GM18868 (cell line): Measurements from ENCODE around the gene FXYD7.

Experiments
- ATAC-seq: cut with Tn5 transposase; IDR thresholded peaks from one replicate; pipeline ENCODE4 v1.9.1; 2021; ENCODE audit warnings: mild to moderate bottlenecking, moderate library complexity; ENCODE audit not compliant: unreplicated experiment

Gene FXYD7

DNA sequence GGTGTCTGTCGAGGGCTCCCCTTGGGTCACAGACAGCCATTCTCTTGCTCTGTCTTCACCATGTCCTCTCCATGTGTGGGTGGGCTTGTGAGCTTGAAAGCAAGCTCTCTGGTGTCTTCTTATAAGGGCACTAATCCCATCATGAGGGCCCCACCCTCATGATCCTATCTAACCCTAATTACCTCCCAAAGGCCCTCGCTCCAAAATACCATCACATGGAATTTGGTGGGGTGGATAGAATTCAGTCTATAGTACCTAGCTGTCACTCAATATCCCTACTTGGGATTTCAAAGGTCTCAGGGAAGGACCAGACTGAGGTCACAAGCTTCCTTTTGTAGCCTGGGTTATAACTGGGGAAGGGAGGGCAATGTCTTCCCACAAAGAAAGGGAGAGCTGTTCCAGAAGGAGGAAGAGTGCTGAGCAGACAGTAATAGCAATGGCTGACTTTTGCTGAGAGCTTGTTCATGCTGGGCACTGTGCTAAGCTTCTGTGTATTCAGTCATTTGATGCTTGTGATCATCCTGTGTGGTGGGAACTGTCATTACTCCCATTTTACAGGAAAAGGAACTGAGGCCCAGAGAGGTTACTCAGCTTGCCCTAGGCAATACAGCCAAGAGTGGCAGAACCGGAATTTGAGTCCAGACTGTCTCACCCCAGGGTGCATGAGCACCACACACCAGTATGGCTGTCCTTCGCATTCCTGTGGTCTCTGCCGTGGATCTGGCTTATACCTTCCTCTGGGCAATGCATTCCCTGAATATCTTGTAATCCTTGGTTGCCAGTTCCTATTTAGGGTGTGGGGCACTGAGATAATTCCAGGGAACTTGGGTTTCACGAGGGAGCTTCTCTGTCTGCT lies 19.6 kb downstream of the FXYD7 start:
- no peak for ATAC-seq

DNA sequence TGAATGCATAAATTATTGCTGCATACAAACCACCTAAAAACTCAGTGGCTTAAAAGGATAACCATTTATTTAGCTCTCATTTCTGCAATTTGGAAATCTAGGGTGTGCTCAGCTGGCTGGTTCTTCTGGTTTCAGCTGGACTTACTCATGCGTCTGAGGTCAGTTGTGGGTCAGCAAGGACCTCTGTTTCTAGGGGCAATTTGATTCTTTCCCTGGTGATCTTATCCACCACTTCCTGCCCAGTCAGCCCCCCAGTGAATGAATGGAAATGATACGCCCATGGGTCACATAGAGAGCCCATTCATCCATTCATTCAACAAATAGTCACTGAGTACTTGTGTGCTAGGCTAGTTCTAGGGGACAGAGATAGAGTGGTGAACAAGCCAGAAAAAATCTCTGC lies 21.4 kb downstream of the FXYD7 start:
- no peak for ATAC-seq

DNA sequence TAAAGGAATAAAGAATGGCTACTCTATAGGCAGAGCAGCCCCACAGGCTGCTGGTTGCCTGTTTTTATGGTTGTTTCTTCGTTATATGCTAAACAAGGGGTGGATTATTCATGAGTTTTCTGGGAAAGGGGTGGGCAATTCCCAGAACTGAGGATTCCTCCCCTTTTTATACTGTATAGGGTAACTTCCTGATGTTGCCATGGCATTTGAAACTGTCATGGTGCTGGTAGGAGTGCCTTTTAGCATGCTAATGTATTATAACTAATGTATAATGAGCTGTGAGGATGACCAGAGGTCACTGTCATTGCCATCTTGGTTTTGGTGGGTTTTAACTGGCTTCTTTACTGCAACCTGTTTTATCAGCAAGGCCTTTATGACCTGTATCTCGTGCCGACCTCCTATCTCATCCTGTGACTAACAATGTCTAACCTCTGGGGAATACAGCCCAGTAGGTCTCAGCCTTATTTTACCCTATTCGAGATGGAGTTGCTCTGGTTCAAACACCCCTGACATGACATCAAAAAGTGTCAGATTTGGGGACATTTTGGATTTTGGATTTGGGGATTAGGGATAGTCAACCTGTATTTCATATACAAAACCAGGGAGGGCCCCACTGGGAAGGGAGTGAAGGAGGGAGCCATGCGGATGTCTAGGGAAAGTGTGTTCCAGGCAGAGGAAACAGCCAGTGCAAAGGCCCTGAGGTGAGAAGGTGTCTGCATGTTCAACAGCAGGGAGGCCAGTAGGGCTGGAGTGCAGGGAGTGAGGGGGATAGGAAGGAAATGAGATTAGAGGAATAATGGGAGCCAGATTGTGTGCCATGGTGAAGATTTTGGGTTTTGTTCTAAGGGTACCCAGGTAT lies 22.4 kb downstream of the FXYD7 start:
- no peak for ATAC-seq

DNA sequence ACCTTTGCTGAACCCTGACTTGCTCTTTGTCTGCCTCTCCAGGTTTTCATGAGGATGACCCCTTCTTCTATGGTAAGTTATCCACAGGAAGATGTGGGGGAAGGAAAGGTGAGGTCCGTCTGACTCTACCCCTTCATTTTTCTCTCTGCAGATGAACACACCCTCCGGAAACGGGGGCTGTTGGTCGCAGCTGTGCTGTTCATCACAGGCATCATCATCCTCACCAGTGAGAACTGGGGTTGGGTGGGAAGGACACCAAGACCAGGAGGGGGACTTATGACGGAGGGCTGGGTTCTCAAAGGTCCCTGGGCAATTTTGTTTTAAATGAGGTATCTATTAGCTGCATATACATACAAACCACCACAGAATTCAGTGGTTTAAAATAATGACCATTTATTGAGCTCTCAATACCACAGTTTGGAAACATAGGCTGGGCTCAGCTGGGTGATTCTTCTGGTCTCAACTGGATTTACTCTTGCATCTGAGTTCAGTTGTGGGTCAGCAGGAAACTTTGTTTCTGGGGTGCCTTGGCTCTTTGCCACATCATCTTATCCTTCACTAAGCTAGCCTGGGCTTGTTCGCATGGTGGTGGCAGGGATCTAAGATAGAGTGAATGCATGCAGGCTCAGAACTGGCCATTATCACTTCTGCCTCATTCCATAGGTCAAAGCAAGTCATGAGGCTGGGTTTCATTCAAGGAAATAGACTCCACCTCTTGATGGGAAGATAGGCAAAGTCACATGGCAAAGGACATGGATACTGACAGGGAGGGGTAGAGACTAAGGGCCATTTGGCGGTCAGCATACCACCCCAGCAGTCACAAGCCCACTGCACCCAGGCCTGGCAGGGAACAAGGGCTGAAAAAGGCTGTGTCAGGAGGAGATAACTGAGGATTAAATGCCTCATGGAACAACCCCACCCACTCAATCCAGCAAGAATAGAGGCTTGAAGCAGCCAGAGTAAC lies 23.3 kb downstream of the FXYD7 start:
- no peak for ATAC-seq

DNA sequence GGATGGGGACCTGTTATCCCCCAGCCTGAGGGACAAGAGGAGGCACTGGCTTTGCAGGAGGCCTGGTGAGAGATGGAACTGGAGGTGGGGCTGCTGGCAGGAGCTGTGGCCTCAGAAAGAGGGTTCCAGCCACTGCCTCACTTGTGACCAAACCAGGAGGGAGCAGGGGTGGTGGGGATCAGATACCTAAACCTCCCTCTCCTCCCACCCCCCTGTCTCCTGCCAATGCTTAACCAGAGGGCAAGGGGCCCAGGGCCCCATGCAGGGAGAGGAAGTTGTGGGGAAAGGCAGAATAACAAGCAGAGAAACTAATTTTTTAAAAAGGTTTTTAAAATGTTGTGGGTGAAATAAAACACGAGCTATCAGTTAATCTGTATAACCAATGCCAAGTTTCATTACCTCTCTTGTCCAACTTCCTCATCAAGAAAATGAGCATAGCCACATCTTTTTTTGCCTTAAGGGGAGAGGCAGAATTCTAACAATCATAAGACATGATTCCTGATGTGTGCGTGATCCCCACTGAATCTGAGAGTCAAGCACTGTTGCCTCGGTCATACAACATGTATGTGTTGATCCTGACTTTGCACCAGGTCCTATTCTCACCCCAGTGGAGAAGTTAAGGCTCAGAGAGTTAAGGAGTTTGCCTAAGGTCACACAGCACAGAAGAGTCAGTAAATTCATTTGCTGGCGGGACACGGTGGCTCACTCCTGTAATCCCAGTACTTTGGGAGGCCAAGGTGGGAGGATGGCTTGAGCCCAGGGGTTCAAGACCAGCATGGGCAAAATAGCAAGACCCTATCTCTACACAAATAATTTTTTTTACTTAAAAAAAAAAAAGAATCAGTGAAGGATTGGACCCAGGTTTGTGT lies 24.4 kb downstream of the FXYD7 start:
- ATAC-seq = no peak

DNA sequence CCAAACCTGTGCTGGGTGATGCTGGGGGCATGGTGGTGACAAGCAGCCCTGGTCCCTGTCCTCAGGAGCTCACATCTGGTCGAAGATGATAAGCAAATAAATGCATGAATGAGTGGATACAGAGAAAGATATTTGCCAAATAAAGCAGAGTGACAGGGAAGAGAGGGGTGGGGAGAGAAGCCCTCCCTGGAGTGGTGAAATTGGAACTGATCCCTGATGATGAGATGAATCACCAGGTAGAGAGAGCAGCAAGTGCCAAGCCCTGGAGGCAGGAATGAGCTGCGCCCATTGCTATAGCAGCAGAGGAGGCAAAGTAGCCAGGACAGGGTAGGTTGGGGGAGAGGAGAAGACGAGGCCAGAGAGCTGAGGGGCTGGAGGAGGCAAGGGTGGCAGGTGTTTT lies 25.1 kb downstream of the FXYD7 start:
- no peak for ATAC-seq

DNA sequence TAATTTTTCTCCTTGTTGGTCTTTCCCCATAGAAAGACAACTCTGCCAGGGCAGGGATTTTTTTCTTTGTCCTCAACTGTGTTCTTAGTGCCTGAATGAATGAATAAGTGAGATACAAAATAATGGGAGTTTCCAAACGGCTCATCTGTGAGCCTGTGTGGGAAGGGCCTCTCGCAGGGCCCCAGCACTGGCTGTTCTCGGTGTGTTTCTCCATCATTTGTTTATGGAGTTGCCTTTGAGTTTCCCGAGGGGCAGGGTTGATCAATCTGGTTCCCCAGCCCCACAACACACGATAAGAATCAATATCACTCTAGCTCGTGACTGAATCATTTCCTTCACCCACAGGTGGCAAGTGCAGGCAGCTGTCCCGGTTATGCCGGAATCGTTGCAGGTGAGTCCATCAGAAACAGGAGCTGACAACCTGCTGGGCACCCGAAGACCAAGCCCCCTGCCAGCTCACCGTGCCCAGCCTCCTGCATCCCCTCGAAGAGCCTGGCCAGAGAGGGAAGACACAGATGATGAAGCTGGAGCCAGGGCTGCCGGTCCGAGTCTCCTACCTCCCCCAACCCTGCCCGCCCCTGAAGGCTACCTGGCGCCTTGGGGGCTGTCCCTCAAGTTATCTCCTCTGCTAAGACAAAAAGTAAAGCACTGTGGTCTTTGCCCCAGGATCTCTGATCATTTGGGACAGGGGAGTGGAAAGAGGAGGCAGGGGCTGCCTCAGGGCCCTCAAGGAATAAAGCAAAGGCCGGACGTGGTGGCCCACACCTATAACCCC lies 26.4 kb downstream of the FXYD7 start:
- no peak for ATAC-seq

DNA sequence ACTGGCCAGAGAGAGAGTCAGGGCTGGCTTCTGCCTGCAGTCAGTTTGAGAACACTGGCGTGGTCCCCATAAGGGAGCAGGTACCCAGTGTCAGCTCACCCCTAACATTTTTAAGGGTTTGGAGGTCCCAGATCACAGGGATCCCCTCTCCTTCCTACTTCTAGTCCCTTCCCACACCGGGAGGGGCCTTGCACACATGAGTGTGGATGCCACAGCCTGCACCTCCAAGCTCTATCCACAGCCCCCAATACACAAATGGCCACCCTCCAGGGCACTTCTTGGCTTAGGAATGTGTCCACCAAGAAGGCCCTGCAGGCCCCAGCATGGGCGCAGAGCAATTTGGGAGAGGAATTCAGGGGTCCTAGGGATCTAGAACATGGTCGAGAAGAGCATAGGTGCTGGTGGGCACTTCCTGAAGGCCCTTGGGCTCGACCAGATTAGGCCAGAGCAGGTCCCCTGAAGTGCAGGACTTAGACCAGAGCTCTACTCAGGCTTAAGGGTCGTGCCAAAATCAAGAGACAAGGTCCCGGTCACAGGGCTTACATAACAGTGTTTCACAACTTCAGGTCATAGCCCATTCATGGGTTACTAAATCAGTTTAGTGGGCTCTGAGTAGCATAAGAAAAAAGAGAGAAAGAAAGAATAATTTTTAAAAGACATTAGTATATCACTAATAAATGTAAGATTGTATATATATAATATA lies 27.5 kb downstream of the FXYD7 start:
- no peak for ATAC-seq

DNA sequence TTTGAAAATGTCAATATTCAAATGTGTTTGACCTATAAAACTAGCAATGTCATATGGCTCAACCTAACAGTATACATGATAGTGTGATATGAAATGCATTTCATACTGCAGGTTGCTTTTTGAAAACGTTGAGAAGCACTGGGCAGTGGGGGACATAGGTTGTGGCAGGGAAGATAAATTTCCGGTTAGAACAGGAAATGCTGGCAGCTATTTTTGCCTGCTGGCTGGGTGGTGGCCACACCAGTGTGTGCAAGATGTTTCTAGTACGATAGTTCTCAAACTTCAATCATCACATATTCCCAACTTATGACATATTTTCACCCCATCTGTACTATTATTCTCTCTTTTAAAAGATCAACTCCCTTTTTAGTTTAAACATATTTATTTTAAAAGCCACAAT lies 28.7 kb downstream of the FXYD7 start:
- ATAC-seq = no peak

DNA sequence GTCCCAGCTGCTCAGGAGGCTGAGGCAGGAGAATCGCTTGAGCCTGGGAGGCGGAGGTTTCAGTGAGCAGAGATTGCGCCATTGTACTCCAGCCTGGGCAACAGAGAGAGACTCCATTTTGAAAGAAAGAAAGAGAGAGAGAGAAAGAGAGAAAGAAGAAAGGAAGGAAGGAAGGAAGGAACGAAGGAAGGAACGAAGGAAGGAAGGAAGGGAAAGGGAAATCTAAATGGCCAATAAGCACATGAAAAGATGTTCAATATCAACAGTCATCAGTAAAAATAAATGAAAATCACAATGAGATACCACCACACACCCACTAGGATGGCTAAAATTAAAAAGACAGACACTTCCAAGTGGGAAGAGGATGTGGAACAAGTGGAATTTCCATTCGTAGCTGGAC lies 31.2 kb downstream of the FXYD7 start:
- ATAC-seq = no peak

DNA sequence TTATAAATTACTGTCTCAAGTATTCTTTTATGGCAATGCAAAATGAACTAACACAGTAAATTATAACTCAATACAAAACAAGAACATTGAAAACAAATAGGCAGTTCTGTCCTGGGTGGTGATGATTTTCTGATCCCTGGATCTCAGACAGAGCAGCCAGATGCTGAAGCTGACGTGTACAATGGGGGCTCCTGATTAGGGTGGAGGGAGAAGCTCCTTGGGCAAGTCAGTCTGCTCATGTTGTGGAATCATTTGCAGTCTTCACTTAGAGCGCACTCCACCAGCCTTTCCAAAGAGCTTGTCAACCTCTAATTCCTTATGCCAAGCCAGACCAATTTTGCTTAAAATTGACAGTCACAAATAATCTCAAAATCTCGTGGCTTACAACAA lies 33.1 kb downstream of the FXYD7 start:
- no peak for ATAC-seq

DNA sequence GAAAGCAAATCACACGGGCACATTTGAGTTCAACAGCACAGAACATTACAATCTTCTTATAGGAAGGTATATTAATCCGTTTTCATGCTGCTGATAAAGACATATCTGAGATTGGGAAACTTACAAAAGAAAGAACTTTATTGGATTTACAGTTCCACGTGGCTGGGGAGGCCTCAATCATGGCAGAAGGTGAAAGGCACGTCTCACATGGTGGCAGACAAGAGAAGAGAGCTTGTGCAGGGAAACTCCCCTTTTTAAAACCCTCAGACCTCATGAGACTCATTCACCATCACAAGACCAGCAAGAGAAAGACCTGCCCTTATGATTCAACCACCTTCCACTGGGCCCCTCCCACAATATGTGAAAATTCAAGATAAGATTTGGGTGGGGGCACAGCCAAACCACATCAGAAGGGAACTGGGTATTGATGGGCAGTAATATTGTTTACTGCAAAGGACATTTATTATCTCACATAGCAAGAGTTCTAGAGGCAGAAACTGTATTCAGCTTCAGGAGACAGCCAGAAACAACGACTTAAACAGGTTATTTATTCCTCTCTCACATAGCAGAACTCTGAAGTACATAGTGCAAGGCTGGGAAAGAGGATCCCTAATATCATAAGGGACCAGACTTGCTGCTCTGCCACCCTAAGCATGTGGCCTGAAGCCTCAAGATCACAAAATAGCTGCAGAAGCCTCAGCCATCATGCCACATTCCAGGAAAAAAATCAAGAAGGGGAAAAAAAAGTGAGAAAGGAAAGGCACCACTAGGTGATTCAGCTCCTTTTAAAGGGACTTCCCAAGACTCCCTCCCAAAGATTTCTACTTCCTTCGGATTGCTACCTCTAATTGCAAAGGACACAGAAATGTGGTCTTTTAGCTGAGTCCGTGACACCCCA lies 34.6 kb downstream of the FXYD7 start:
- no peak for ATAC-seq

DNA sequence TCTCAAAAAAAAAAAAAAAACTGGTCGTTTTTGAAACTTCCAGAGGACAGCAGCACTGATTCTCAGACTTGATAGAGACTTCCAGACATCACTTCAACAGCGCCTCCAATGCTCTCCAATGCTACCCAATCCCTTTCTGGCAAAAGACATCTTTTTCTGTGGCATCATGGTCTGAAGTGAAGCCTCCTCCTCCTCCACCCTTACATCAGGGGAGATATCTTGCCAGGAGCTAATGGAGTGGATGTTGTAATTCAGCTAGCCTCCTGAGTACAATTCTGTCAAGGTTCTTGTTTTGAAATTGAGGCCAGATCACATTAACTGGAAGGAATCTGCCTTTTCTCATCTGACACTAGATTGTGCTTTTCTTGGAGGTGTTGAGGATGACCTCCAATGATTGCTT lies 35.6 kb downstream of the FXYD7 start:
- no peak for ATAC-seq

DNA sequence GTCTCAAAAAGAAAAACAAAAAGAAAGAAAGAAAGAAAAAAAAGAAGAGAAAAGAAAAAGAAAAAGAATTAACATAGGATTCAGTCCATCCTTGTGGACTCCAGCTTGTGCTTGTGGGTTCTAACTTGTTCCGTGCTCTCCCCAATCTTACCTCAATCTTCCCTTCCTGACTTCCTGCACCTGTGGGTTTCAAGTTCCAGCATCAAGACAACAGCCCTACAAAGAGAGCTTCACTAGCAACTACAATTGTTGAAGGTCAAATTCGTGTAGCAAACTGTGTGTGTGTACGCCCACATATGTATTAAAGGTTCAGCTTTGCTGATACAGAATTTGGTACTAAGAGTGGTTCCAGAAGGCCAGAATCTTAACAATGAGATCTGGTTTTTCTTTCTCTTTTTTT lies 36.8 kb downstream of the FXYD7 start:
- ATAC-seq = no peak

DNA sequence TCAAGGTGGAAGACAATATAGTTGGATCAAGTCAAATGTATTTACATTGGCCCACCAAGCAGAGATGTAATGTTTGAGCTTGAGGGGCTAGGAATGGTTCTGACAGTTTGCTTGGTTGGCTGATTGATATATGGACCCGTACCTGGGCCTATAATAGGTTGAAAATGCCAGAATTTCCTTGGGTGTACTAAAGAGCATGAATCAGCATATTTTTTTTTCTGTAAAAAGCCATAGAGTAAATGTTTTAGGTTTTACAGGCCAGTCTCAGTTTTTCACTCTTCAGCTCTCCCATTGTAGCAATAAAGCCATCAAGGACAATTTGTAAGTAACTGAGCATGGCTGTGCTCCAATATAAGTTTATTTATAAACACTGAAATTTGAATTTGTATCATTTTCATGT lies 38.3 kb downstream of the FXYD7 start:
- no peak for ATAC-seq

DNA sequence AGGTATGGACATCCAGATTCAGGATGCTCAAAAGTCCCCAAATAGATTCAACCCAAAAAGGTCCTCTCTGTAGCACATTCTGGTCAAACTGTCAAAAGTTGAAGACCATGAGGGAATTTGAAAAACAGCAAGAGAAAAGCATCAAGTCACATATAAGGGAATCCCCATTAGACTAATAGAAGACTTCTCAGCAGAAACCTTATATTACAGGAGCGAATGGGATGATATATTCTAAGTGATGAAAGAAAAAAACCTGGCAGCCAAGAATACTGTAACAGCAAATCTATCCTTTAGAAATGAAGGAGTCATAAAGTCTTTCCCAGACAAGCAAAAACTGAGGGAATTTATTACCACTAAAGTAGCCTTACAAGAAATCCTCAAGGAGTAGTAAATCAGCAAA lies 41.2 kb downstream of the FXYD7 start:
- ATAC-seq = no peak

DNA sequence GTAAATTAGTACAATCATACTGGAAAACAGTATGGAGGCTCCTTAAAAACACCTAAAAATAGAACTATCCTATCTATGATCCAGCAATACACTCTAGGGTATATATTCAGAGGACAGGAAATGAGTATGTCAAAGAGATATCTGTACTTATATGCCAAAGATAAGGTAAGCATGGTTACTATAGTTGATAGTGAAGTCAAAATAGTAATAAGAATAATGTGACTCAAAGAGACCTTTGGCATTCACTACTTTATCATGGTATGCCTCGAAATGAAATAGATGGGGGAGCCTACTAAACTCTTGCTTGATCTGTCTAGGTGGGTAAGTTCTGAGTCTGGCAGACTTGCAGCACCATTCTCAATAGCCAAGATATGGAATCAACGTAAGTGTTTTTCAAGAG lies 41.8 kb downstream of the FXYD7 start:
- no peak for ATAC-seq
